Activated CD4-positive, alpha-beta T cell treated with anti-CD3 and anti-CD28 coated beads, Interleukin-2, Interleukin-6, amounts not matched to agents 100 ng/mL and 50 ng/mL, durations not matched to agents 16 hours and 8 hours (primary cell): Measurements from ENCODE around the gene MTSS2.
"Not testable (repeated sequence)": the region's sequence is repeated elsewhere in the genome, so short reads cannot be mapped to it uniquely, and the experiment has no call there.

Experiments used
- DNase-seq: peaks from one replicate; pipeline ENCODE4 v3.0.0-alpha.2; 2020

Gene MTSS2

GRCh38 chr16:70650216-70650615 lies 35.6 kb downstream of the MTSS2 start:
- no peak for DNase-seq

GRCh38 chr16:70649300-70649699 lies 36.6 kb downstream of the MTSS2 start:
- DNase-seq = no peak

GRCh38 chr16:70648606-70649005 lies 37.2 kb downstream of the MTSS2 start:
- no peak for DNase-seq

DNA sequence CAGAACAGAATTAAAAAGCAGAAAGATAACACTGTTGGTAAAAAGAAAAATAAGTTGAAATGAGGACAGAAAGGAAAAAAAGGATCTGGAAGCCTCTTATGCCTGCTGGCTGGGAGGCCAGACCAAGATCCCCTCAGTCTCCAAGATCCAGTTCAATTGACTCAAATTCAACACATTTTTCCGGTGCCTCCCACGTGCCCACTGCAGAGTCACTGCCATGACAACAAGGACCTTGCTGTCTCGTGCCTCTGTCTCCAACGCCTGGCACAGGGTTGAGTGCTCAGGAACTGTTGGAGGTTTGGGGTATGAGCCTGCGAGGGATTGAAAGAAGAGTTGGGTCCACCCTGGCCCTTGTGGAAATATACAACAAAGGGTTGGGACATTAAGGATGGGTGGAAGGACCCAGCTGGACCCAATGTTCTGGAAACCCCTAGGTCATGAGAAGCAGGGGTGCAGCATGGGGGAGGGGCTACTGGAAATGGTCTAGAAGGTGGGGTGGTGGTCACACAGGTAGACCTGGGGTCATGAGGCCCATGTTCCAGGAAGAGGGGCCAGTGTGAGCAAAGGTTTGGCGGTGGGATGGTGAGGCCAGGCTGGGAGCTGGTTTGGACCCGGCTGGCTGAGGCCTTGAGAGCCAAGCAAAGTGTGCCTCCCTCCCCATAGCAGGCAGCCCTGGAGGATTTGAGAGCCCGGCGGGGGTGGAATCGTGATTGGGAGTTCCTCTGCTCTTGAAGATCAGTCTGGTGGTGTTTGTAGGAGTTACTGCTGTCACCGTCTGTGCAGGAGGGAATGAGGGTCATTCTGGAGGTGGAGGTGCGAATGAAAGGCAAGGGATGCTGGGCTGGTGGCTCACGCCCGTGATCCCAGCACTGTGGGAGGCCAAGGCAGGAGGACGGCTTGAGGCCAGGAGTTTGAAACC lies 38.2 kb downstream of the MTSS2 start:
- DNase-seq = no peak

- DNase-seq = no peak
Observed at GRCh38 chr16:70646260-70647241, 39.3 kb downstream of the MTSS2 start, which contains the start of gene IL34. TSS of gene IL34 (plus strand) at chr16:70646559. CDS start at chr16:70646948, 389 bp downstream.

DNA sequence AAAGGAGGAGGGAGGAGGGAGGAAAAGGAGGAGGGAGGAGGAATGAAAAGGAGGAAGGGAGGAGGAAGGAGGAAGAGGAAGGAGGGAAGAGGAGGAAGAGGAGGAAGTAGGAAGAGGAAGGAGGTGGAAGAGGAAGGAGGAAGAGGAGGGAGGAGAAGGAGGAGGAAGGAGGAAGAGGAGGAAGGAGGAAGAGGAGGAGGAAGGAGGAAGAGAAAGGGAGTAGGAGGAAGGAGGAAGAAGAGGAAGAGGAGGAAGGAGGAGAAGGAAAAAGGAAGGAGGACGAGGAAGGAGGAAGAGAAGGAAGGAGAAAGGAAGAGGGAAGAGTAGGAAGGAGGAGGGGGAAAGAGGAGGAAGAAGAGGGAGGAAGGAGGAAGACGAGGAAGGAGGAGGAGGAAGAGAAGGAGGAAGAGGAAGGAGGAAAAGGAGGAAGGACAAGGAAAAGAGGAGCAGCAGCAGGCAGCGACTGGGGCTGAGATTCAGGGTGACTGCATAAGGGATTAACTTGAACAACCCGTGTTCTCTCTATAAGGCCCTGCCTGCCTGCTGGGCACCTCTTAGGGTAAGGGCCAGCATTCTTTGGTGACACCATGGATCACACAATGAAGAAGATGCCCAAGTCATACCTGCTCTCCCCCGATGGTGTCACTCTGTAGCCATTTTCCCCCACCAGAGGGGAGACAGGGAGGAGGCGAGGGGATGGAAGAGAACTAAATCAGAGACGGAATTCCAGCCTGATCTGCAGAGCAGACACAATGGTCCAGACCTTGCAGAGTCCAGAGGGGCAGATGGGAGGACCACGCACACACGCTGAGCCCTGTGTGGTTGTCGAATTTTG lies 40.9 kb downstream of the MTSS2 start:
- no peak for DNase-seq

DNA sequence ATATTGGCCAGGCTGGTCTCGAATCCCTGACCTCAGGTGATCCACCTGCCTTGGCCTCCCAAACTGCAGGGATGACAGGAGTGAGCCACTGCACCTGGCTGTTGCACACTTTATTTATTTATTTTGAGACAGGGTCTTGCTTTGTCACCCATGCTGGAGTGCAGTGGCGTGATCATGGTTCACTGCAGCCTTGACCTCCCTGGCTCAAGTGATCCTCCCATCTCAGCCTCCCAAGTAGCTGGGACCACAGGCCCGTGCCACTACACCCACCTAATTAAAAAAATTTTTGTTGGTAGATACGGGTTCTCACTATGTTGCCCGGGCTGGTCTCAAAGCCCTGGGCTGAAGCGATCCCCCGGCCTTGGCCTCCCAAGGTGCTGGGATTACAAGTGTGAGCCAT lies 42.6 kb downstream of the MTSS2 start:
- DNase-seq = not testable (repeated sequence)

GRCh38 chr16:70642633-70643032 lies 43.2 kb downstream of the MTSS2 start:
- DNase-seq = no peak

DNA sequence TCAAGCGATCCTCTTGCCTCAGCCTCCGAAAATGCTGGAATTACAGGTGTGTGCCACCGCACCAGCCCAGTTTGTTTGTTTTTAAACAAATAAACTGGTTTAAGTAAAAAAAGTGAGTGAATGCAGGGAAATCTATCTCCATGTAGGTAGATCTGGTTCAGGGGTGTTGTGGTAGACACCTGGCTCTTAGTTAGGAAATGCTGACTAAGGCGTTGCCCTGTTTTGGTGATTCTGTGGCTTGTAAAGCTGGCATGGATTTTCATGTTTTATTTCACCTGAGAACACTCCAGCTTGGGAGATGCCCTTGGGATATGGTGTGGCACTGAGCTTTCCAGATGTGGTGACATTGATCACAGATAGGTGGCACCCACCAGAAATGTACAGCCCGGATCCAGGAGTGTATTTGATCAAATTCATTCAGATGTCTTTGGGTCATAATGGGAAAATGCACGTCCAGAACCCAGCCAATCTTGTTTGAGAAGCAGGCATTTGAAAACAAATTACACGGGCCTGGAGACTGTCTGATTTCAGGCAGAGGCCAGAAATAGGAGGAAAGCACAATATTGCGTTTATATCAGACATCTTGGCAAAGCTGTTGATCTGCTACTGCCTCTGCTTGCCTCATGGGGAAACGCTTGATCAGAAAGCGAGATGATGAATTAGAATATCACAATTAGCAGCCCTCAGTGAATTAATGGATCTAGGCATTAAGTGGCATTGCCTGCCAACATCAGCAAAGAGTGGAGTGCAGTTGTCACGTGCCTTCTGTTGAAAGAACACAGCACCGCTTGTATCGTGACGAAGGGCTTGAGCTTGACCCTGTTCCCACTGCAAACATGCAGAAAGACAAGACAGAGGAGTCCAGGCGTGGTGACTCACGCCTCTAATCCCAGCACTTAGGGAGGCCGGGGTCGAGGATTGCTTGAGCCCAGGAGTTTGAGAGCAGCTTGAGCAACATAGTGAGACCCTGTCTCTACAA lies 46.8 kb downstream of the MTSS2 start:
- DNase-seq = no peak
